ENCODE measurements around the gene ZNF14.
"Not testable (repeated sequence)": the region's sequence is repeated elsewhere in the genome, so short reads cannot be mapped to it uniquely, and the experiment has no call there.

ZNF14 gene

GRCh38 chr19:19746286-19747213 is 13.6 kb upstream of the ZNF14 start:
- no peak for DNase-seq

GRCh38 chr19:19745496-19746285 is 12.8 kb upstream of the ZNF14 start:
- DNase-seq: no peak

DNA sequence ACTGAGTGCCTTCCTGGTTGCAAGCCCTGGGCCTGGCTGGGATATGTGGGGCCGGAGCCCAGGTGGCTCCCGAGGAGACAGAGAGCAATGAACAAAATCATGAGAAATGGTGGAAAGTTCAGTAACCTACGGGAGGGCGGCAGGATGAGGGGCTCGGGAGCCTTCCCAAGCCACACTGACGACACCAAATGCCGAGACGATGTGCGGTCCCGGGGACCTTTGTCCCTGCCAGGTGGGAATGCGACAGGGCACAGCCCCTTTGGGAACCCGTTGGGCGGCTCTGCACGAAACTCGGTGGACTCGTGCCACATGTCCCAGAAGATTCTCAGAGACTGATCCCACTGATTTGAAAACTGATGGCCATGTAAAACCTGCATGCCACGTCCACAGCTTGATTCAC is 11.7 kb upstream of the ZNF14 start:
- DNase-seq: no peak

DNA sequence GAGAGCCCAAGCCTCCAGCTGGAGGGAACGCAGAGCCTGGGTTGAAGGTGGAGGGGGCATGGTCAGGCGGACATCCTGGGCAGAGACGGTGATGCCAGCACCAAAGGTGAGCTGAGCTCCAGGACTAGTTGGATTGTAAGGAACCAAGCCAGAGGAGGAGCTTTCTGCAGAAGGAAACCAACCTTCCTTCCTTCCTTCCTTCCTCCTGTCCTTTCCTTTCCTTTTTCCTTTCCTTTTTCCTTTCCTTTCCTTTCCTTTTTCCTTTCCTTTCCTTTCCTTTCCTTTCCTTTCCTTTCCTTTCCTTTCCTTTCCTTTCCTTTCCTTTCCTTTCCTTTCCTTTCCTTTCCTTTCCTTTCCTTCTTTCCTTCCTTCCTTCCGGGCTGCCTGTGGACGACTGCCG is 11.0 kb upstream of the ZNF14 start:
- not testable (repeated sequence) for DNase-seq

DNA sequence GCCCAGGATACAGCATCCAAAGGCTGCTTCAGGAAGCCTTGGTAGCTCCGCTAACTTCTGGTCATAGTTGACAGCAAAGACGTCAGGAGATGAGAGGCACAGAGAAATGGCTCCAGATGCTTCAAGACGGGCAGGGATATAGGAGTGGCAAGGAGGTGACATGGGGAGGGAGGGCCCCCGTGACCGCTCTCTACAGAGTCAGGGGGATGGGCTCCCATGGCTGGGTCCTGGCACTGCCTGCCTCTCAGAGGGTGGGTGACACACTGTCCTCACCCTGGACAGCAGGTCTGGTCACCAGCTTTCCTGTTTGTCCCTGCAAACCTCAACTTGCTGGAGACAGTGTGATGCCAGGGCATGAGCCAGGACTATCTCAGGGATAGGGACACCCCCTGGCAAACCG is 10.3 kb upstream of the ZNF14 start:
- DNase-seq: no peak

DNA sequence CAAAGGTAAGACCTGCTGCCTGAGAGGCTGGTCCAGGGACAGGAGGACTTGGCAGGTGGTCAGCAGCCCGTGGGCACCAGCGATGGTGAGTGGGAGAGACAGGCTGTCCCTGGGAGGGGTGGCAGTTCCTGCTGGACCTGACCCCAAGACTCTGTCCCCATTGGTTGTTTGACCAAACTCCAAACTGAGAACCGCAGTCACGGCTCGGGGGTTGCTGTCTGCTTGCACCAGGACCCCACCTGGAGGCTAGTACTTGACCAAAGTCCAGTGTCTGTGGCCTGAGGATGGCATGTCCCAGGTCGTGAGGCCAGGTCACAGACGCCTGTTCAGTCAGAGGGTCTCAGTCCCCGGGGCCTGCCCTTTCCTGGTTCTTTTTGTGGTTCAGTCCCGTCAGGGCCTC is 9.9 kb upstream of the ZNF14 start:
- DNase-seq: no peak

- no peak for DNase-seq
These were observed 8.3 kb upstream of the ZNF14 start for GRCh38 chr19:19741184-19741583.

DNA sequence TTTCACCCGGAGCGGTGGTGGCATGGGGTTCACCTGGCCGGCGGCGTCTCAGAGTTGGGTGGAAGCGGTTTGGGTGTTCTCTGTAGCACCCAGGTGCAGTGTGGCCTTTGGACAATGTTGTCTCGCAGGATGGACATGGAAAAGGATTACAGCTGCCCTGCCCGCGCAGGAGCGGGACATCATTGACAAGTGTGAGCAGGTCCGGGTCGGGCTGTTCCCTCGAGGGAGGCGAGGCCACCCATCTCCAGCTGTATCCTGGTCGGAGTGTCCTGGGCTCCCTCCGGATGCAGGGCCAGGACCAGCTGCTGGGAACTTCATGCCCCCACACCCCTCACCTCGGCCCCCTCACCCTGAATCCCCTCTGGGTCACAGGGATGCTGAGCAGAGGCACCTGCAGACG is 7.8 kb upstream of the ZNF14 start:
- DNase-seq: no peak

DNA sequence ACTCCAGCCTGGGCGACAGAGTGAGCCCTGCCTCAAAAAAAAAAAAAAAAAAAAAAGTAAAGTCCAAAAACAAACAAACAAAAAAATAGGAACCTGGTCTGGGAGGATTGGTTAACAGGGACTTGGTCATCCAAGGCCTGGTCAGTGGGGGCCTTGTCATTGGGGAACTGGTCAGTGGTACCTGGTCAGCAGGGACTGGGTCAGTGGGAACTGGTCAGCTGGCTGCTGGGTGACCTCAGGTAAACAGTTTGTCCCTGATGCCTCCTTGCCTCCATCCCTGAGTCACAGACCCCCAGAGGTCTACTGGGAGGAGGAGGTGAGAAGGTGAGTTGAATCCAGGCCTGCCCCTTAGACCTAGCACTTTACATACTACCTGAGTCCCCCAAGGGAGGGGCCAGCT is 5.7 kb upstream of the ZNF14 start:
- no peak for DNase-seq

- DNase-seq: no peak
These were observed 4.8 kb upstream of the ZNF14 start for GRCh38 chr19:19737559-19738332.

DNA sequence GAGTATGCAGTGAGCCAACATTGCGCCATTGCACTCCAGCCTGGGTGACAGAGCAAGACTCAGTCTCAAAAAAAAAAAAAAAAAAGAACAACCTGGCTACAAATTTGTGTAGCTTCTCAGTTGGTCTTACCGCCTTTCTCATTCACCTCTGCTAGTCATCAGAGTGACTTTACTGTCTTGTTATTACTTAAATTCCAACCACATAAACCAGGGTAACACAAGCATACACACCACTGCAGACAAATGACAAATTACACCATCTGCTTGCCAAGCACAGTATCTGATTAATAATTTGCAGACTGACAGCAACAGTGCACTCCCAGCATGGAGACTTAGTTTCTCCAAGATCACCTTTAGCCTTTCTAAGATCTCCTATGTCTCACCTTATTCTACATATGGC is 11.0 kb downstream of the ZNF14 start:
- no peak for DNase-seq

DNA sequence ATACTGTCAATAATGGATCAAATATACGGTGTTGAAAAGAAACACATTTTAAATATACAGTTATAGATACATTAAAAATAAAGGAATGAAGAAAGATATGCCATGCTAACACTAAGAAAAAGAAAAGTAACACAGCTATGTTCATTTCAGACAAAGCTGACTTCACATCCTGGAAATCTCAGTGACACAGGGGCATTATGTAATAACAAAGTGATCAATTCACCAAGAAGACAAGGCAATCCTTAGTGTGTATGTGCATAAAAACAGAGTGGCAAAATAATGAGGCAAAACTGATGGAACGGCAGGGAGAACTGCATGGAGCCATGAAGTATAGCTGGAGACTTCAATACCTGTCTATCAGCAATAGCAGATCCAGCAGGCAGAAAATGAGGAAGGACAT is 13.1 kb downstream of the ZNF14 start:
- DNase-seq: no peak

DNA sequence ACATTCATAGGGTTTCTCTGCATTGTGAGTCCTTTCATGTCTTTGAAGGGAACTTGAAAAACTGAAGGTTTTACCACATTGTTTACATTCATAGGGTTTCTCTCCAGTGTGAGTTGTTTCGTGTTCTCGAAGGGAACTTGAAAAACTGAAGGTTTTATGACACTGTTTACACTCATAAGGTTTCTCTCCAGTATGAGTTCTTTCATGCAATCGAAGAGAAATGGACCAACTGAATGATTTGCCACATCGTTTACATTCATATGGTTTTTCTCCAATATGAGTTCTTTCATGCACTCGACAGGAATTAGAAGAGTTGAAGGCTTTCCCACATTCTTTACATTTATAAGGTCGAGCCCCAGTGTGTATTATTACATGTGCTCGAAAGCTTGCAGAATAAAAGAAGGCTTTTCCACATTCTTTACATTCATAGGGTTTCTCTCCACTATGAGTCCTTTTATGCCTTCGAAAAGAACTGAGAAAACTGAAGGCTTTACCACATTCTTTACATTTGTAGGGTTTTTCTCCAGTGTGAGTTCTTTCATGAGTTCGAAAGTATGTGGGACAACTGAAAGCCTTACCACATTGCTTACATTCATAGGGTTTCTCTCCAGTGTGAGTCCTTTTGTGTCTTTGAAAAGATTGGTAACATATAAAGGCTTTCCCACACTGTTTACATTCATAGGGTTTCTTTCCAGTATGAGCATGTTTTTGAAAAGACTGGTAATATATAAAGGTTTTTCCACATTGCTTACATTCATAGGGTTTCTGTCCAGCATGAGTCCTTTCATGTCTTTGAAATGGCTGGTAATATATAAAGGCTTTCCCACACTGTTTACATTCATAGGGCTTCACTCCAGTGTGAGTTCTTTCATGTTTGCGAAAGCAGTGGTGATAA is 20.7 kb downstream of the ZNF14 start:
- no peak for DNase-seq

DNA sequence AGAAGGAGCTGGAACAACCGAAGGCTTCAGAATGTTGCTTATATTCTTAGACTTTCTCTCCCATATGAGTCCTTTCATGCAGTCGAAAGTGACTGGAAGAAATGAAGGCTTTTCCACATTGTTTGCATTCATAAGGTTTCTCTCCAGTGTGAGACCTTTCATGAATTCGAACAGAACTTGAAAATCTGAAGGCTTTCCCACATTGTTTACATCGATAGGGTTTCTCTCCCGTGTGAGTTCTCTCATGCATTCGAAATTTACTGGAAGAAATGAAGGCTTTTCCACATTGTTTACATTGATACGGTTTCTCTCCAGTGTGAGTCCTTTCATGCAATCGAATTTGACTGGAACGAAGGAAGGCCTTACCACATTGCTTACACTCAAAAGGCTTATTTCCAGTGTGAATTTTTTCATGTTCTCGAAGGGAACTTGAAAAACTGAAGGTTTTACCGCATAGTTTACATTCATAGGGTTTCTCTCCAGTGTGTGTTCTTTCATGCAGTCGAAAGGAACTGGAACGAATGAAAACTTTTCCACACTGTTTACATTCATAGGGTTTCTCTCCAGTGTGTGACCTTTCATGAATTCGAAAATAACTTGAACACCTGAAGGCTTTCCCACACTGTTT is 21.5 kb downstream of the ZNF14 start:
- DNase-seq: no peak

- no peak for DNase-seq
These were observed 22.4 kb downstream of the ZNF14 start for GRCh38 chr19:19710506-19710905.

GRCh38 chr19:19704836-19705235 is 28.1 kb downstream of the ZNF14 start:
- DNase-seq: no peak

- DNase-seq: not testable (repeated sequence)
These were observed 32.4 kb downstream of the ZNF14 start for GRCh38 chr19:19700493-19700892.

DNA sequence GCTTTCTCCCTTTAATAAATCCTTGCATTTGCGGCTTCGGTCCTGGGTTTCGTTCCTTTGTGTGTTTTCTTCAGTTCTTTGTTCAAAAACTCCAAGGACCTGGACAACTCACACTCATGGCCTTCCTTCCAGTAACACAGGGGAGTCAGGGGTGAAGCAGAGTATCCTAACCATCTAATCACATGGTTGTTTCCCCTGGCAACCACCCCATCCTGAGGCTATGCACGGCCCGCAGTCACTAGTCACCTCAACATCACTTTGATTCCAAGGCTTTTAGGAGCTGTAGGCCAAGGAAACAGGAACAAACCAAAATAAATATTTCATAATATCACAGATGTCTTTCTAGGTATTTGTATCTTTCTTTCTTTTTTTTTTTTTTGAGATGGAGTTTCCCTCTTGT is 35.3 kb downstream of the ZNF14 start:
- DNase-seq: no peak

DNA sequence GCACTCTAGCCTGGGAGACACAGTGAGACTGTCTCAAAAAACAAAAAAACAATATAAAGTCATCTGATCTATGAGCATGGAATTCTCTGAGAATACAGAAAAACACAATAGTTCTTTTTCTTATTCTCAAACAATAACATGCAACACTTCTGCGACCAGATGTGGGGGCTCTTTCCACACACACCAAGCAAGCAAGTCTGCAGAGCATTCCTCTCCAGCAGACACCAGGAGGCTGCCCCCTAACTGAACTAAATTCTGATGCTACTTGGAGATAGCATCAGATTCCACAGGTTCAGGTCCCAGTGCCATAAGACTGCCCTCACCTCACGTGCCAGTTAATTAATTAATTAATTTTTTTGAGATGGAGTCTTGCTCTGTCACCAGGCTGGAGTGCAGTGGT is 36.5 kb downstream of the ZNF14 start:
- no peak for DNase-seq

GRCh38 chr19:19691683-19692082 is 41.2 kb downstream of the ZNF14 start:
- no peak for DNase-seq

DNA sequence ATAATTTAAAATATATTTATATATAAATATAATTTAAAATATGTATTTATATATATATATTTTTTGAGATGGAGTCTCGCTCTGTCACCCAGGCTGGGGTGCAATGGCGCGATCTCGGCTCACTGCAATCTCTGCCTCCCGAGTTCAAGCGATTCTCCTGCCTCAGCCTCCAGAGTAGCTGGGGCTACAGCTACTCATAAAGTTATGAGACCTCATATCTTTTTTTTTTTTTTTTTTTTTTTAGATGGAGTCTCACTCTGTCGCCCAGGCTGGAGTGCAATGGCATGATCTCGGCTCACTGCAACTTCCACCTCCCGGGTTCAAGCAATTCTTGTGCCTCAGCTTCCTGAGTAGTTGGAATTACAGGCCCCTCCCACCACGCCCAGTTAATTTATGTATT is 43.9 kb downstream of the ZNF14 start:
- DNase-seq: not testable (repeated sequence)

GRCh38 chr19:19687090-19687489 is 45.8 kb downstream of the ZNF14 start:
- no peak for DNase-seq

Data from stimulated activated CD4-positive, alpha-beta T cell treated with anti-CD3 and anti-CD28 coated beads, Interleukin-2, amount 100 ng/mL, for 48 hours (primary cell).